ENCODE data around the gene OR7G1. TPM values are rescaled to one million over a fixed set of nuclear protein-coding genes. Genes with fewer than 3 reads are reported as not detected.

Gene OR7G1
- total and polyA plus RNA-seq, 2 of the 4 experiments (the other 2 are of a cell fraction), result not detected

DNA sequence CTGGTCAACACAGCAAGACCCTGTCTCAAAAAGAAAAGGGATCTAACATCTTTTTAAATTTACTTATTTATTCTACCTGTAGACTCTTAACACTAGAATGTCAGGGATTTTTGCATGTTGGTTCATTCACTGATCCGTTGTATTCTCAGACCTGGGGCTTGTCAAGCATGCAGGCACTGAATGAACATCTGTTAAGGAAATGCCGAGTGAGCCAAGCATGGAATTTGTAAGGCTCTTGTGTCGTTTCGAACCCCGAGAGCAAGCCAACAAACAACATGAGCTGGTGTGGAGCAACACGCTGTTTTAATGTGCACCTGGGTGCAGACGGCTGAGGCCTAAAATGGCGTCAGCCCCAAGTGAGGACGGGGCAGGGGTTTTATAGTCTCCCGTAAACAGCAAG, 38.7 kb downstream of the OR7G1 start:
- in situ Hi-C loops (cut with MboI; ENCODE audit: low sequenced_read_pairs), result loop anchor here (25.0 kb wide), 1 partner anchor 415 kb away; no protein-coding TSS in a partner anchor

More for the DNA sequence above, 38.7 kb downstream of the OR7G1 start:
- no peaks in the 10 kb centered on the region for H3K9me1 ChIP-seq (ENCODE audit: insufficient read depth, low read length)
- no peaks in the 10 kb centered on the region for H3K79me1 ChIP-seq (ENCODE audit: low read depth in 1 of 2, low read length in 2 of 2)
- H2BK120ac ChIP-seq (ENCODE audit: low read depth, low read length), result no peak overlapping the region
- no peak overlapping the region for H4K8ac ChIP-seq (ENCODE audit: low read depth in 2 of 2, low read length in 2 of 2)
- H3K9me3 ChIP-seq (ENCODE audit: control insufficient read depth, insufficient read depth, low read length), result peaks cover 7% of the 10 kb centered on the region; the same call in 1 of the 2 replicates
- BruUV-seq (replicated peaks), result no TSS peak
- H3K27me3 ChIP-seq (ENCODE audit: control insufficient read depth, insufficient read depth, low read length), result no peaks in the 10 kb centered on the region
- no peak for TF ChIP-seq MXI1 (IDR thresholded peaks at IDR 0.05; ENCODE audit: borderline replicate concordance, low read depth, low read length)
- TF ChIP-seq, protein P1, sequence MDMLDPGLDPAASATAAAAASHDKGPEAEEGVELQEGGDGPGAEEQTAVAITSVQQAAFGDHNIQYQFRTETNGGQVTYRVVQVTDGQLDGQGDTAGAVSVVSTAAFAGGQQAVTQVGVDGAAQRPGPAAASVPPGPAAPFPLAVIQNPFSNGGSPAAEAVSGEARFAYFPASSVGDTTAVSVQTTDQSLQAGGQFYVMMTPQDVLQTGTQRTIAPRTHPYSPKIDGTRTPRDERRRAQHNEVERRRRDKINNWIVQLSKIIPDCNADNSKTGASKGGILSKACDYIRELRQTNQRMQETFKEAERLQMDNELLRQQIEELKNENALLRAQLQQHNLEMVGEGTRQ (IDR thresholded peaks at IDR 0.05; ENCODE audit: low read depth, low read length), result no peak
- TF ChIP-seq RFX5 (IDR thresholded peaks at IDR 0.05; ENCODE audit: low read depth, low read length), result no peak
- TF ChIP-seq MAZ (IDR thresholded peaks at IDR 0.05; ENCODE audit: borderline replicate concordance, low read depth, low read length), result no peak
- no peak for TF ChIP-seq MAFK (IDR thresholded peaks at IDR 0.05; ENCODE audit: low read depth, low read length)
- TF ChIP-seq RAD21 (IDR thresholded peaks at IDR 0.05; ENCODE audit: low read length), result no peak
- no peak for TF ChIP-seq NFE2L2 (IDR thresholded peaks at IDR 0.05; ENCODE audit: low read depth, low read length)
- no peak for DNase-seq
- H4K91ac ChIP-seq (ENCODE audit: insufficient read depth, low read depth, low read length), result no peak overlapping the region
- no peak overlapping the region for H3K18ac ChIP-seq (ENCODE audit: low read depth, low read length)
- H2AFZ ChIP-seq (replicated peaks; ENCODE audit: low read length, poor library complexity), result no peak overlapping the region
- H2BK5ac ChIP-seq (ENCODE audit: low read depth, low read length, poor library complexity, severe bottlenecking), result no peak overlapping the region
- H3K56ac ChIP-seq (ENCODE audit: extremely low read depth, insufficient read depth, low read length), result no peak overlapping the region
- no peak overlapping the region for H3K4me3 ChIP-seq (ENCODE audit: insufficient read depth, low read depth, low read length)
- intact Hi-C loops (cut with micrococcal nuclease) (no loop called here), dilution Hi-C loops (cut with HindIII; ENCODE audit: low sequenced_read_pairs, unreplicated experiment) (no loop called here)
- H4K5ac ChIP-seq (ENCODE audit: low read depth, low read length), result no peak overlapping the region
- no peak overlapping the region for H3K23ac ChIP-seq (ENCODE audit: low read depth, low read length)
- WGBS, 2 experiments (ENCODE audit: extremely low coverage in 2 of 2, insufficient read length in 1 of 2), result 87% methylated on average over 10 of the region's 10 CpGs; no CpG with 5 or more reads in 1 of the 2 experiments
- no peak overlapping the region for H3K4me2 ChIP-seq (ENCODE audit: low read depth, low read length)
- no peak overlapping the region for H3K4ac ChIP-seq (ENCODE audit: low read depth, low read length)
- no peak overlapping the region for H2BK20ac ChIP-seq (ENCODE audit: low read depth, low read length)
- no peak for ATAC-seq (ENCODE audit: low read depth)
- no peak overlapping the region for H3K9ac ChIP-seq (ENCODE audit: low read depth, low read length)
- no peaks in the 10 kb centered on the region for H3K4me1 ChIP-seq (ENCODE audit: control insufficient read depth, insufficient read depth, low read length)
- no peaks in the 10 kb centered on the region for H3K36me3 ChIP-seq (ENCODE audit: control insufficient read depth, insufficient read depth, low read length)
- no peak overlapping the region for H3K27ac ChIP-seq (ENCODE audit: insufficient read depth, low read length)
- no peak overlapping the region for H3K14ac ChIP-seq (replicated peaks; ENCODE audit: low read depth, low read length)
- H2AK5ac ChIP-seq (ENCODE audit: low read depth, low read length), result no peak overlapping the region
- no peaks in the 10 kb centered on the region for H4K20me1 ChIP-seq (ENCODE audit: insufficient read depth, low read length)
- no peak overlapping the region for H2BK15ac ChIP-seq (ENCODE audit: low read depth, low read length)
- H2AK9ac ChIP-seq (replicated peaks; ENCODE audit: low read depth, low read length, poor library complexity), result no peak overlapping the region
- CTCF ChIA-PET, result no interaction called here
- POLR2A ChIA-PET (ENCODE audit: unreplicated experiment), result no interaction called here
